Kidney (tissue), 14 donors: Measurements from ENCODE around the gene KPNB1. TPM values are rescaled to one million over a fixed set of nuclear protein-coding genes. Genes with fewer than 3 reads are reported as not detected.
A peak's percentile ranks its signal among the peaks of the same experiment; 100 is the strongest.

Experiments
- DNase-seq, 5 donors: peaks; one replicate each; pipeline ENCODE4 v3.0.0-alpha.2; 2013 to 2020
- FAIRE-seq: peaks from 2 replicates; lab custom pipeline; 2012; peaks lifted over from hg19 to GRCh38; lab: Jason Lieb, UNC
- H3K27ac ChIP-seq, 2 donors: one replicate each; pipeline ENCODE4 v1.7.0; 2013; ENCODE audit warnings: low read depth in 2 of 2, low read length in 2 of 2, inconsistent platforms in 1 of 2
- H3K27me3 ChIP-seq: one replicate; pipeline ENCODE4 v1.7.1; 2013; ENCODE audit warnings: low read length, inconsistent platforms; ENCODE audit not compliant: control insufficient read depth, insufficient read depth
- H3K36me3 ChIP-seq, 3 donors: one replicate each; pipeline versions ENCODE4 v1.7.0 to v1.7.1; 2013; ENCODE audit warnings: low read length in 3 of 3, control low read depth in 1 of 3, inconsistent platforms in 1 of 3; ENCODE audit not compliant: insufficient read depth in 3 of 3, control insufficient read depth in 2 of 3
- H3K4me1 ChIP-seq, 3 donors: one replicate each; pipeline versions ENCODE4 v1.7.0 to v1.7.1; 2013; ENCODE audit warnings: low read length in 3 of 3, inconsistent platforms in 1 of 3, low read depth in 1 of 3; ENCODE audit not compliant: control insufficient read depth in 2 of 3, insufficient read depth in 2 of 3
- H3K4me3 ChIP-seq, 3 donors: one replicate each; pipeline versions ENCODE4 v1.7.0 to v1.8.1; 2013; ENCODE audit warnings: low read length in 3 of 3, control low read depth in 1 of 3, inconsistent platforms in 1 of 3
- H3K9ac ChIP-seq, 3 donors: one replicate each; pipeline versions ENCODE4 v1.7.0 to v1.7.1; 2013; ENCODE audit warnings: low read length in 3 of 3, control low read depth in 1 of 3, inconsistent platforms in 1 of 3
- H3K9me3 ChIP-seq, 3 donors: one replicate each; pipeline versions ENCODE4 v1.7.0 to v1.7.1; 2013; ENCODE audit warnings: low read length in 3 of 3, control low read depth in 1 of 3, inconsistent platforms in 1 of 3; ENCODE audit not compliant: control insufficient read depth in 2 of 3, insufficient read depth in 1 of 3
- intact Hi-C: fragments of 100-400 bp; cut with DNase I; formaldehyde crosslinking; loops from one replicate; pipeline ENCODE4 v1.11.1; 2022
- polyA plus RNA-seq: library from polyadenylated mRNA; stranded (reverse); fragments of 350-450 nt; fragmentation: Illumina TruSeq; extraction: RNeasy Lipid Tissue Mini Kit (QIAGEN cat#74804); gene quantifications from one replicate; pipeline ENCODE4 v1.2.3, GENCODE V29; 2014; ENCODE audit warnings: low read depth, low replicate concordance; ENCODE audit not compliant: insufficient read depth
- total RNA-seq: library from RNA; stranded (reverse); fragmentation: NEBNext Ultra II Directional; extraction: Animal tissue kit (Norgen Biotek cat#: 25700); gene quantifications from one replicate; pipeline ENCODE4 v1.2.1, GENCODE V29; 2021
- TF ChIP-seq, protein P1 (sequence below): IDR thresholded peaks from 3 replicates; pipeline ENCODE4 v1.5.1; 2012; ENCODE audit warnings: mild to moderate bottlenecking, moderate library complexity, borderline replicate concordance; ENCODE audit not compliant: insufficient read depth; ENCODE audit errors: extremely low read depth
- donor health status: control.
- donor health status: control.
- donor health status: control.
- donor health status: control.
- donor health status: control.
- donor health status: DM: yes; HTN: yes; CAD: no.
- donor health status: Normal renal cell carcinoma (clear cell type).

KPNB1 gene
- total and polyA plus RNA-seq, 2 donors from 2014 or later: 49.1 to 220 TPM

- peak in 1 of 5 donors; percentile 25 for DNase-seq
- peaks cover 16% of the 10 kb centered on the region for H3K27me3 ChIP-seq
These were observed 82.8 kb downstream of the KPNB1 start for GRCh38 chr17:47732399-47733046.

GRCh38 chr17:47733047-47733673 is 83.4 kb downstream of the KPNB1 start, which contains the start of gene TBX21:
TSS of gene TBX21 (plus strand) at chr17:47733236. CDS start at chr17:47733455, 219 bp downstream.
- intact Hi-C loops: no loop called here
- no peak within 1 kb of the TSS for H3K4me3 ChIP-seq
- peaks cover 0 to 4% (median 0%) of the 10 kb centered on the region in 3 donors for H3K4me1 ChIP-seq
- TF ChIP-seq, protein P1, sequence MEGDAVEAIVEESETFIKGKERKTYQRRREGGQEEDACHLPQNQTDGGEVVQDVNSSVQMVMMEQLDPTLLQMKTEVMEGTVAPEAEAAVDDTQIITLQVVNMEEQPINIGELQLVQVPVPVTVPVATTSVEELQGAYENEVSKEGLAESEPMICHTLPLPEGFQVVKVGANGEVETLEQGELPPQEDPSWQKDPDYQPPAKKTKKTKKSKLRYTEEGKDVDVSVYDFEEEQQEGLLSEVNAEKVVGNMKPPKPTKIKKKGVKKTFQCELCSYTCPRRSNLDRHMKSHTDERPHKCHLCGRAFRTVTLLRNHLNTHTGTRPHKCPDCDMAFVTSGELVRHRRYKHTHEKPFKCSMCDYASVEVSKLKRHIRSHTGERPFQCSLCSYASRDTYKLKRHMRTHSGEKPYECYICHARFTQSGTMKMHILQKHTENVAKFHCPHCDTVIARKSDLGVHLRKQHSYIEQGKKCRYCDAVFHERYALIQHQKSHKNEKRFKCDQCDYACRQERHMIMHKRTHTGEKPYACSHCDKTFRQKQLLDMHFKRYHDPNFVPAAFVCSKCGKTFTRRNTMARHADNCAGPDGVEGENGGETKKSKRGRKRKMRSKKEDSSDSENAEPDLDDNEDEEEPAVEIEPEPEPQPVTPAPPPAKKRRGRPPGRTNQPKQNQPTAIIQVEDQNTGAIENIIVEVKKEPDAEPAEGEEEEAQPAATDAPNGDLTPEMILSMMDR: no peak
- DNase-seq (peak; percentile 74 to 92 (median 82)), FAIRE-seq (no peak)
- H3K9ac ChIP-seq: no peak within 1 kb of the TSS
- H3K27me3 ChIP-seq: peaks cover 16% of the 10 kb centered on the region
- no peaks in the 10 kb centered on the region for H3K9me3 ChIP-seq
- H3K27ac ChIP-seq: no peak within 1 kb of the TSS
- no peaks in the 10 kb centered on the region for H3K36me3 ChIP-seq

More at GRCh38 chr17:47732399-47733046, 82.8 kb downstream of the KPNB1 start:
- peaks cover 0 to 4% (median 0%) of the 10 kb centered on the region in 3 donors for H3K4me1 ChIP-seq
- TF ChIP-seq, protein P1: no peak
- no peak for FAIRE-seq
- H3K4me3 ChIP-seq: no peak overlapping the region
- intact Hi-C loops: no loop called here
- no peaks in the 10 kb centered on the region for H3K9me3 ChIP-seq
- no peak overlapping the region for H3K9ac ChIP-seq
- H3K27ac ChIP-seq: no peak overlapping the region
- no peaks in the 10 kb centered on the region for H3K36me3 ChIP-seq

DNA sequence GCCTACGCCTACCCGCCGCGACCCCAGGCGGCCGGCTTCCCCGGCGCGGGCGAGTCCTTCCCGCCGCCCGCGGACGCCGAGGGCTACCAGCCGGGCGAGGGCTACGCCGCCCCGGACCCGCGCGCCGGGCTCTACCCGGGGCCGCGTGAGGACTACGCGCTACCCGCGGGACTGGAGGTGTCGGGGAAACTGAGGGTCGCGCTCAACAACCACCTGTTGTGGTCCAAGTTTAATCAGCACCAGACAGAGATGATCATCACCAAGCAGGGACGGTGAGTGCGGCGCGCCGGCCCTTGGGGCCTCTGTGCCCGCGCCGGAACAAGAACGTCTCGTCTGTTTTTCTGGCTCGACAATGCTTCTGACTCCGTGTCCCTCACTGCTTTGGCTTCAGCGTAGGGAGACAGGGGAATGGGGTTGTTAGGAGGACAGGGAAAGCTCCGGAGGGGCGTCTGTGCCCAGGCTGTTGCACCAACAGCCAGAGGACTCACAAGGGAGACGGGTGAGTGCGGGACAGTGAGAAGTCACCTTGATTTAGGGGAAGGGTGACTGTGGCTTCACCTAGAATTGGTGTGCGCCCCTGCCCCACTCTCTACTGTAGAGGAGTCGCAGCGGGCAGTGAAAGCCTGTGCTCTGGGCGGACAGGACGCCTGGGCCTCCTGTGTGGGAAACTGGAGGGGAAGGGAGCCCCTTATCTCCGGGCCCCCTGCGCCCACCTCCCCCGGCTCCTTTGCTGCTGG is 84.1 kb downstream of the KPNB1 start:
- Histone ChIP-seq H3K27me3 (peaks cover 16% of the 10 kb centered on the region), H3K27ac (no peak overlapping the region), H3K36me3 (no peaks in the 10 kb centered on the region), H3K9ac (no peak overlapping the region), H3K9me3 (no peaks in the 10 kb centered on the region), H3K4me3 (no peak overlapping the region), H3K4me1 (peaks cover 0 to 4% (median 0%) of the 10 kb centered on the region in 3 donors)
- intact Hi-C loops: no loop called here
- DNase-seq (peak in 1 of 5 donors; percentile 43), FAIRE-seq (no peak)
- TF ChIP-seq, protein P1: no peak
